Stimulated activated naive B cell treated with anti-CD40 and anti-IgM and Interleukin-4, amounts not matched to agents 10 μg/mL and 1 μg/mL and 100 μg/mL, for 72 hours (primary cell): Measurements from ENCODE around the gene COPS7A.
"Not testable (repeated sequence)": the region's sequence is repeated elsewhere in the genome, so short reads cannot be mapped to it uniquely, and the experiment has no call there.

Source experiments
- ATAC-seq, 2 donors: fragments of 150-1000 bp; cut with Tn5 transposase; replicated peaks; 2 replicates each; pipeline ENCODE4 v1.10.0; 2021; ENCODE audit warnings: moderate library complexity in 1 of 2
- DNase-seq: peaks from one replicate; pipeline ENCODE4 v3.0.0; 2021
- H3K27ac Mint-ChIP-seq: one replicate; pipeline ENCODE4 v1.8.0; 2022; ENCODE audit warnings: mild to moderate bottlenecking, mixed read lengths
- H3K27me3 Mint-ChIP-seq, 2 donors: one replicate each; pipeline ENCODE4 v1.8.0; 2022; ENCODE audit warnings: mixed read lengths in 2 of 2
- H3K36me3 Mint-ChIP-seq, 2 donors: one replicate each; pipeline ENCODE4 v1.8.0; 2022; ENCODE audit warnings: mixed read lengths in 2 of 2, mild to moderate bottlenecking in 1 of 2
- H3K4me1 Mint-ChIP-seq, 2 donors: one replicate each; pipeline ENCODE4 v1.8.0; 2022; ENCODE audit warnings: mixed read lengths in 2 of 2, mild to moderate bottlenecking in 1 of 2
- H3K4me3 Mint-ChIP-seq, 2 donors: one replicate each; pipeline ENCODE4 v1.8.0; 2022; ENCODE audit warnings: mild to moderate bottlenecking in 2 of 2, mixed read lengths in 2 of 2, moderate library complexity in 1 of 2
- H3K9me3 Mint-ChIP-seq, 2 donors: one replicate each; pipeline ENCODE4 v1.8.0; 2022; ENCODE audit warnings: mixed read lengths in 2 of 2, mild to moderate bottlenecking in 1 of 2

Gene COPS7A

GRCh38 chr12:6697584-6698351 is 26.1 kb upstream of the COPS7A start:
- Mint-ChIP-seq H3K27me3 (peaks cover 22 to 29% of the 10 kb centered on the region in 2 donors), H3K4me3 (peak overlapping the region; percentile 11 to 40), H3K4me1 (peaks cover 62 to 67% of the 10 kb centered on the region in 2 donors), H3K27ac (peak overlapping the region; percentile 72), H3K9me3 (peaks cover 0 to 1% of the 10 kb centered on the region in 2 donors), H3K36me3 (peaks cover 3 to 15% of the 10 kb centered on the region in 2 donors)
- DNase-seq (no peak), ATAC-seq (no peak)

- DNase-seq, result no peak
- H3K9me3 Mint-ChIP-seq, result peaks cover 0 to 1% of the 10 kb centered on the region in 2 donors
- peaks cover 28 to 36% of the 10 kb centered on the region in 2 donors for H3K27me3 Mint-ChIP-seq
- ATAC-seq, result no peak
- H3K4me3 Mint-ChIP-seq, result peak overlapping the region; percentile 7 to 40
- H3K4me1 Mint-ChIP-seq, result peaks cover 60 to 66% of the 10 kb centered on the region in 2 donors
- peak overlapping the region; percentile 72 for H3K27ac Mint-ChIP-seq
- peaks cover 3 to 13% of the 10 kb centered on the region in 2 donors for H3K36me3 Mint-ChIP-seq
Measured at GRCh38 chr12:6698352-6699046, 25.3 kb upstream of the COPS7A start.

- Mint-ChIP-seq H3K9me3 (peaks cover 0 to 1% of the 10 kb centered on the region in 2 donors), H3K27ac (peak overlapping the region; percentile 62), H3K27me3 (peaks cover 37 to 44% of the 10 kb centered on the region in 2 donors), H3K4me1 (peaks cover 54 to 63% of the 10 kb centered on the region in 2 donors), H3K4me3 (peak overlapping the region; percentile 78 to 85), H3K36me3 (peaks cover 3% of the 10 kb centered on the region in 2 donors)
- DNase-seq (no peak), ATAC-seq (no peak)
Measured at GRCh38 chr12:6699259-6699988, 24.4 kb upstream of the COPS7A start.

- no peak for ATAC-seq
- Mint-ChIP-seq H3K4me3 (peak overlapping the region; percentile 78 to 85), H3K4me1 (peaks cover 47 to 56% of the 10 kb centered on the region in 2 donors), H3K27me3 (peaks cover 41 to 51% of the 10 kb centered on the region in 2 donors), H3K27ac (no peak overlapping the region), H3K36me3 (peaks cover 0 to 3% of the 10 kb centered on the region in 2 donors), H3K9me3 (peaks cover 0 to 1% of the 10 kb centered on the region in 2 donors)
- DNase-seq, result no peak
Measured at GRCh38 chr12:6699989-6700645, 23.7 kb upstream of the COPS7A start.

GRCh38 chr12:6700646-6701051 is 23.2 kb upstream of the COPS7A start, which contains the start of gene PIANP:
Gene PIANP, minus strand, starts transcription at chr12:6700815. Its CDS starts 2,754 bp downstream, at chr12:6698061.
- no peak for DNase-seq
- peak in 1 of 2 donors; percentile 15 for ATAC-seq
- H3K36me3 Mint-ChIP-seq, result peaks cover 0 to 1% of the 10 kb centered on the region in 2 donors
- peaks cover 45 to 56% of the 10 kb centered on the region in 2 donors for H3K27me3 Mint-ChIP-seq
- H3K4me1 Mint-ChIP-seq, result peaks cover 45 to 51% of the 10 kb centered on the region in 2 donors
- H3K27ac Mint-ChIP-seq, result peak within 1 kb of the TSS; percentile 62
- H3K4me3 Mint-ChIP-seq, result peak within 1 kb of the TSS; percentile 80 to 85
- H3K9me3 Mint-ChIP-seq, result peaks cover 0 to 1% of the 10 kb centered on the region in 2 donors

- Mint-ChIP-seq H3K9me3 (peaks cover 0 to 1% of the 10 kb centered on the region in 2 donors), H3K4me3 (peak overlapping the region; percentile 79 to 80), H3K36me3 (peaks cover 0 to 1% of the 10 kb centered on the region in 2 donors), H3K27ac (peak overlapping the region; percentile 26), H3K27me3 (peaks cover 45 to 56% of the 10 kb centered on the region in 2 donors), H3K4me1 (peaks cover 39 to 45% of the 10 kb centered on the region in 2 donors)
- ATAC-seq (no peak), DNase-seq (no peak)
Measured at GRCh38 chr12:6701078-6701768, 22.6 kb upstream of the COPS7A start.

- ATAC-seq (peak in 1 of 2 donors; percentile 16), DNase-seq (no peak)
- Mint-ChIP-seq H3K36me3 (no peaks in the 10 kb centered on the region), H3K27me3 (peaks cover 52 to 62% of the 10 kb centered on the region in 2 donors), H3K27ac (no peak overlapping the region), H3K4me1 (peaks cover 20 to 21% of the 10 kb centered on the region in 2 donors), H3K4me3 (no peak overlapping the region), H3K9me3 (peaks cover 0 to 1% of the 10 kb centered on the region in 2 donors)
Measured at GRCh38 chr12:6703631-6704030, 20.2 kb upstream of the COPS7A start.

- peaks cover 34 to 41% of the 10 kb centered on the region in 2 donors for H3K27me3 Mint-ChIP-seq
- not testable (repeated sequence) for ATAC-seq, H3K36me3 Mint-ChIP-seq, H3K4me1 Mint-ChIP-seq, H3K9me3 Mint-ChIP-seq, DNase-seq, H3K27ac Mint-ChIP-seq, H3K4me3 Mint-ChIP-seq
Measured at GRCh38 chr12:6708351-6708750, 15.5 kb upstream of the COPS7A start.

- no peak overlapping the region for H3K4me3 Mint-ChIP-seq
- peaks cover 3 to 7% of the 10 kb centered on the region in 2 donors for H3K4me1 Mint-ChIP-seq
- DNase-seq (no peak), ATAC-seq (no peak)
- H3K9me3 Mint-ChIP-seq, result no peaks in the 10 kb centered on the region
- no peaks in the 10 kb centered on the region for H3K36me3 Mint-ChIP-seq
- H3K27me3 Mint-ChIP-seq, result peaks cover 28 to 35% of the 10 kb centered on the region in 2 donors
- no peak overlapping the region for H3K27ac Mint-ChIP-seq
Measured at GRCh38 chr12:6708960-6709394, 14.9 kb upstream of the COPS7A start.

GRCh38 chr12:6716031-6716873 is 7.6 kb upstream of the COPS7A start:
- not testable (repeated sequence) for H3K4me1 Mint-ChIP-seq, H3K36me3 Mint-ChIP-seq, H3K27ac Mint-ChIP-seq, DNase-seq, H3K4me3 Mint-ChIP-seq, ATAC-seq, H3K27me3 Mint-ChIP-seq, H3K9me3 Mint-ChIP-seq

- H3K36me3 Mint-ChIP-seq, result no peaks in the 10 kb centered on the region
- H3K4me1 Mint-ChIP-seq, result no peaks in the 10 kb centered on the region
- ATAC-seq (no peak), DNase-seq (no peak)
- H3K27ac Mint-ChIP-seq, result no peak overlapping the region
- H3K27me3 Mint-ChIP-seq, result peaks cover 7% of the 10 kb centered on the region in 2 donors
- H3K4me3 Mint-ChIP-seq, result no peak overlapping the region
- H3K9me3 Mint-ChIP-seq, result no peaks in the 10 kb centered on the region
Measured at GRCh38 chr12:6716874-6717437, 6.9 kb upstream of the COPS7A start.

GRCh38 chr12:6722863-6723262 is 983 bp upstream of the COPS7A start:
- ATAC-seq, result no peak
- no peak for DNase-seq
- Mint-ChIP-seq H3K4me3 (no peak overlapping the region), H3K36me3 (peaks cover 6 to 10% of the 10 kb centered on the region in 2 donors), H3K27ac (no peak overlapping the region), H3K9me3 (no peaks in the 10 kb centered on the region), H3K27me3 (no peaks in the 10 kb centered on the region), H3K4me1 (peaks cover 14 to 27% of the 10 kb centered on the region in 2 donors)
